K562 (cell line): ENCODE results near the gene SEPTIN12. TPM values are rescaled to one million over a fixed set of nuclear protein-coding genes. Genes with fewer than 3 reads are reported as not detected.

ENCODE experiments used
- ATAC-seq: fragments of 200-7000 bp; cut with Tn5 transposase; 3 replicates; pipeline ENCODE4 v1.9.1; 2020; ENCODE audit warnings: moderate library complexity
- BruUV-seq: library from RNA; stranded (reverse); fragments of 400-500 nt; replicated peaks from 2 replicates; lab custom pipeline; 2021; lab: Mats Ljungman, UMichigan
- CTCF ChIA-PET: fragments of 300-600 bp; formaldehyde crosslinking; extraction: SDS; loops from one replicate; lab custom pipeline; 2021; ENCODE audit warnings: low intra/inter-chr PET ratio; lab: Yijun Ruan, JAX
- POLR2A ChIA-PET: fragments of 300-600, 350-650 bp; sonication (Branson Sonifier 250); formaldehyde crosslinking; extraction: SDS; loops from one replicate; lab custom pipeline; 2021; ENCODE audit warnings: antibody characterized with exemption, inconsistent platforms; lab: Yijun Ruan, JAX
- DNase-seq, 4 experiments: peaks; one replicate each; pipeline versions ENCODE4 v3.0.0 to v3.0.0-alpha.2; 2011 to 2018; ENCODE audit warnings: low spot score in 3 of 4, mixed read lengths in 3 of 4; ENCODE audit errors: extremely low read depth in 1 of 4
- FAIRE-seq: peaks from 2 replicates; lab custom pipeline; 2011; peaks lifted over from hg19 to GRCh38; lab: Jason Lieb, UNC
- H2AFZ ChIP-seq: 2 replicates; pipeline ENCODE4 v1.6.0; 2011; ENCODE audit warnings: low read depth, low read length, control low read depth, inconsistent platforms
- H3K27ac ChIP-seq: fragments of 200-600 bp; 3 replicates; pipeline ENCODE4 v1.8.0; 2011; ENCODE audit warnings: low read depth, mild to moderate bottlenecking, control low read depth, inconsistent platforms, low read length, moderate library complexity, mixed read lengths; ENCODE audit errors: extremely low read depth
- H3K27me3 ChIP-seq, 2 experiments: fragments of 300-600 bp in 1 of 2; 2 replicates in 1 of 2; 3 replicates in 1 of 2; pipeline versions ENCODE4 v1.6.0 to v1.8.0; 2011; ENCODE audit warnings: inconsistent platforms in 2 of 2, low read length in 2 of 2, mild to moderate bottlenecking in 1 of 2, mixed read lengths in 1 of 2, moderate library complexity in 1 of 2; ENCODE audit not compliant: control insufficient read depth in 2 of 2, insufficient read depth in 2 of 2
- H3K36me3 ChIP-seq: fragments of 300-600 bp; 3 replicates; pipeline ENCODE4 v1.8.0; 2011; ENCODE audit warnings: mild to moderate bottlenecking, low read length, inconsistent platforms; ENCODE audit not compliant: control insufficient read depth, insufficient read depth
- H3K4me1 ChIP-seq, 2 experiments: fragments of 200-600 bp in 1 of 2; replicated peaks in 1 of 2; 2 replicates in 1 of 2; 3 replicates in 1 of 2; pipeline versions ENCODE4 v1.5.1 to v1.8.0; 2011; ENCODE audit warnings: inconsistent platforms in 2 of 2, low read length in 2 of 2, mild to moderate bottlenecking in 1 of 2, mixed read lengths in 1 of 2, moderate library complexity in 1 of 2; ENCODE audit not compliant: control insufficient read depth in 2 of 2, insufficient read depth in 2 of 2
- H3K4me2 ChIP-seq: 2 replicates; pipeline ENCODE4 v1.6.1; 2011; ENCODE audit warnings: low read length, control low read depth, inconsistent platforms, mixed read lengths; ENCODE audit not compliant: insufficient read depth
- H3K4me3 ChIP-seq: fragments of 200-600 bp; sonication (generic), shearing (Covaris generic); 2 replicates; pipeline ENCODE4 v1.5.1; 2016; ENCODE audit warnings: control low read depth, inconsistent platforms
- H3K79me2 ChIP-seq: fragments of 200-600 bp; 3 replicates; pipeline ENCODE4 v1.8.0; 2011; ENCODE audit warnings: low read length, inconsistent platforms; ENCODE audit not compliant: control insufficient read depth, insufficient read depth
- H3K9ac ChIP-seq, 2 experiments: 2 replicates each; pipeline versions ENCODE4 v1.6.0 to v1.6.1; 2011; ENCODE audit warnings: low read depth in 2 of 2, low read length in 2 of 2, control low read depth in 1 of 2, inconsistent platforms in 1 of 2, mild to moderate bottlenecking in 1 of 2, mixed read lengths in 1 of 2; ENCODE audit not compliant: insufficient read depth in 1 of 2
- H3K9me1 ChIP-seq: one replicate; pipeline ENCODE4 v1.6.0; 2011; ENCODE audit warnings: inconsistent platforms, mild to moderate bottlenecking, low read length, moderate library complexity; ENCODE audit not compliant: control insufficient read depth, insufficient read depth
- H3K9me3 ChIP-seq: replicated peaks from 2 replicates; pipeline ENCODE4 v1.5.1; 2011; ENCODE audit warnings: low read depth, low read length, inconsistent platforms; ENCODE audit not compliant: control insufficient read depth, insufficient read depth
- H4K20me1 ChIP-seq: replicated peaks from 2 replicates; pipeline ENCODE4 v1.6.1; 2011; ENCODE audit warnings: low read length, inconsistent platforms, mixed read lengths; ENCODE audit not compliant: control insufficient read depth, insufficient read depth
- BACH1 ChIP-seq: fragments of 200-800 bp; sonication (Bioruptor generic); IDR thresholded peaks from 2 replicates; pipeline ENCODE4 v1.6.1; 2016; ENCODE audit warnings: missing genetic modification characterization, missing compliant biosample characterization
- CC2D1A ChIP-seq: fragments of 450-650 bp; IDR thresholded peaks from 2 replicates; pipeline ENCODE4 v1.6.1; 2017; ENCODE audit warnings: mild to moderate bottlenecking
- FOXM1 ChIP-seq, 2 experiments: fragments of 450-650 bp in 1 of 2; sonication (generic) in 1 of 2; formaldehyde crosslinking in 1 of 2; IDR thresholded peaks; 2 replicates each; pipeline versions ENCODE4 v1.6.1 to v1.9.0; 2017 to 2022; ENCODE audit warnings: low read depth in 2 of 2, mild to moderate bottlenecking in 2 of 2, missing genetic modification reagents in 1 of 2, moderate library complexity in 1 of 2
- HMG20A ChIP-seq: fragments of 450-650 bp; formaldehyde crosslinking; conservative IDR thresholded peaks from 2 replicates; pipeline ENCODE4 v1.4.0; 2020; ENCODE audit warnings: mild to moderate bottlenecking, mixed read lengths
- MTA2 ChIP-seq: fragments of 450-650 bp; IDR thresholded peaks from 2 replicates; pipeline ENCODE4 v1.6.1; 2016; ENCODE audit warnings: low read depth
- MYC ChIP-seq, 2 experiments: fragments of 250-450 bp in 1 of 2; sonication (Bioruptor Pico) in 1 of 2; IDR thresholded peaks; 2 replicates each; pipeline versions ENCODE4 v1.5.1 to v1.6.1; 2012 to 2021; ENCODE audit warnings: low read depth in 2 of 2, borderline replicate concordance in 1 of 2, improper control_type of control experiment in 1 of 2, low read length in 1 of 2, mild to moderate bottlenecking in 1 of 2, moderate library complexity in 1 of 2
- PTTG1 ChIP-seq: fragments of 450-650 bp; IDR thresholded peaks from 2 replicates; pipeline ENCODE4 v1.6.1; 2016; ENCODE audit warnings: low read depth, mild to moderate bottlenecking, missing genetic modification characterization, missing compliant biosample characterization
- SLC30A9 ChIP-seq: fragments of 250-450 bp; sonication (Bioruptor Pico); IDR thresholded peaks from 2 replicates; pipeline ENCODE4 v1.8.0; 2022; ENCODE audit warnings: mild to moderate bottlenecking, moderate library complexity
- SRSF3 ChIP-seq: fragments of 200-400 bp; formaldehyde crosslinking; IDR thresholded peaks from 2 replicates; pipeline ENCODE4 v1.6.1; 2016; ENCODE audit warnings: mild to moderate bottlenecking, low read length, moderate library complexity; ENCODE audit not compliant: insufficient read depth
- ZNF695 ChIP-seq: fragments of 450-650 bp; formaldehyde crosslinking; IDR thresholded peaks from 2 replicates; pipeline ENCODE4 v1.4.0; 2020; ENCODE audit warnings: mild to moderate bottlenecking, moderate library complexity
- WGBS: fragments of 100-300 bp; shearing (Covaris generic); methylation state at CpG from one replicate; pipeline ENCODE4 v1.1.6; 2016; ENCODE audit warnings: low coverage, mixed read lengths; ENCODE audit not compliant: insufficient coverage; ENCODE audit errors: missing lambda C conversion rate; 5-methylcytosine and 5-hydroxymethylcytosine counted together
- in situ Hi-C: fragments of 300-500 bp; cut with MboI; formaldehyde crosslinking; loops from 4 replicates; pipeline ENCODE4 v1.15.0; 2018; ENCODE audit warnings: inconsistent platforms, mixed read lengths
- intact Hi-C: fragments of 100-400 bp; cut with micrococcal nuclease; formaldehyde crosslinking; loops from 2 replicates; pipeline ENCODE4 v1.14.2; 2022
- polyA plus RNA-seq, 8 experiments: library from polyadenylated mRNA; depleted of rRNA in 4 of 8; stranded (reverse) in 5 of 8; unstranded in 3 of 8; fragments of >200 nt; fragmentation: Nextera tagmentation in 2 of 8; fragmentation: Illumina TruSeq in 1 of 8; extraction: Ambion mirVana in 2 of 8; extraction: Trizol in 1 of 8; gene quantifications; 2 replicates each; pipeline versions ENCODE4 v1.2.1 to v1.2.3, GENCODE V29; 2011 to 2014; ENCODE audit warnings: inconsistent platforms in 1 of 8, missing spikeins in 1 of 8
- total RNA-seq, 7 experiments: library from RNA; depleted of rRNA in 6 of 7; stranded (reverse); fragments of >200 nt in 6 of 7; fragmentation: Illumina TruSeq in 2 of 7; extraction: Trizol in 2 of 7; gene quantifications; 2 replicates each; pipeline versions ENCODE4 v1.2.1 to v1.2.3, GENCODE V29; 2011 to 2021; ENCODE audit warnings: low replicate concordance in 1 of 7
- TF ChIP-seq, protein P1 (sequence below): IDR thresholded peaks from 2 replicates; pipeline ENCODE4 v1.6.1; 2012; ENCODE audit warnings: low read depth, low read length, improper control_type of control experiment, borderline replicate concordance
- TF ChIP-seq, protein P2 (sequence below), 2 experiments: fragments of 250-450 bp in 1 of 2; fragments of 450-650 bp in 1 of 2; sonication (Bioruptor Pico) in 1 of 2; IDR thresholded peaks; 2 replicates each; pipeline versions ENCODE4 v1.6.1 to v1.8.0; 2016 to 2021; ENCODE audit warnings: mild to moderate bottlenecking in 2 of 2, moderate library complexity in 2 of 2, missing compliant biosample characterization in 1 of 2, missing genetic modification characterization in 1 of 2
- TF ChIP-seq, protein P3 (sequence below), 2 experiments: fragments of 450-650 bp in 1 of 2; IDR thresholded peaks; 2 replicates each; pipeline ENCODE4 v1.6.1; 2011 to 2017; ENCODE audit warnings: low read depth in 2 of 2, antibody characterized with exemption in 1 of 2, borderline replicate concordance in 1 of 2, low read length in 1 of 2, mild to moderate bottlenecking in 1 of 2, mixed read lengths in 1 of 2; ENCODE audit not compliant: control insufficient read depth in 1 of 2

SEPTIN12 gene
- total and polyA plus RNA-seq, 9 of the 15 experiments (the other 6 are each of a cell fraction or from before 2014, with no cell fraction given) = not detected

- no peaks in the 10 kb centered on the region; the same call in 2 of the 3 replicates for H3K79me2 ChIP-seq
- ChIA-PET CTCF (no interaction called here), POLR2A (no interaction called here)
- DNase-seq = no peak
- no peak overlapping the region for H3K27ac ChIP-seq
- H3K36me3 ChIP-seq = peaks cover 58% of the 10 kb centered on the region
- in situ Hi-C loops = no loop called here
- no peaks in the 10 kb centered on the region for H3K9me1 ChIP-seq
- 97% methylated on average over 35 of the region's 44 CpGs for WGBS
- peaks cover 11% of the 10 kb centered on the region for H3K9me3 ChIP-seq
- H2AFZ ChIP-seq = no peak overlapping the region
- intact Hi-C loops = no loop called here
- BruUV-seq = no TSS peak
- H3K4me3 ChIP-seq = no peak overlapping the region
- FAIRE-seq = no peak
- no peaks in the 10 kb centered on the region for H3K27me3 ChIP-seq
- peaks cover 0 to 12% of the 10 kb centered on the region in 2 experiments; a peak in 1 of 5 replicates for H3K4me1 ChIP-seq
- no peak overlapping the region for H3K9ac ChIP-seq
- no peaks in the 10 kb centered on the region for H4K20me1 ChIP-seq
- TF ChIP-seq ZNF695 (no peak), BACH1 (no peak), SLC30A9 (no peak), SRSF3 (no peak), HMG20A (CRISPR knock-in tag) (no peak), PTTG1 (no peak), CC2D1A (no peak), FOXM1 (IDR thresholded peaks at IDR 0.05; ENCODE audit: low read depth) (no peak), FOXM1 (CRISPR knock-in tag; IDR thresholded peaks at IDR 0.05; ENCODE audit: low read depth) (no peak), MTA2 (no peak), MYC (IDR thresholded peaks at IDR 0.05; ENCODE audit: low read depth, low read length) (no peak), MYC (CRISPR knock-in tag; IDR thresholded peaks at IDR 0.05; ENCODE audit: borderline replicate concordance, low read depth) (no peak)
- TF ChIP-seq, protein P1, sequence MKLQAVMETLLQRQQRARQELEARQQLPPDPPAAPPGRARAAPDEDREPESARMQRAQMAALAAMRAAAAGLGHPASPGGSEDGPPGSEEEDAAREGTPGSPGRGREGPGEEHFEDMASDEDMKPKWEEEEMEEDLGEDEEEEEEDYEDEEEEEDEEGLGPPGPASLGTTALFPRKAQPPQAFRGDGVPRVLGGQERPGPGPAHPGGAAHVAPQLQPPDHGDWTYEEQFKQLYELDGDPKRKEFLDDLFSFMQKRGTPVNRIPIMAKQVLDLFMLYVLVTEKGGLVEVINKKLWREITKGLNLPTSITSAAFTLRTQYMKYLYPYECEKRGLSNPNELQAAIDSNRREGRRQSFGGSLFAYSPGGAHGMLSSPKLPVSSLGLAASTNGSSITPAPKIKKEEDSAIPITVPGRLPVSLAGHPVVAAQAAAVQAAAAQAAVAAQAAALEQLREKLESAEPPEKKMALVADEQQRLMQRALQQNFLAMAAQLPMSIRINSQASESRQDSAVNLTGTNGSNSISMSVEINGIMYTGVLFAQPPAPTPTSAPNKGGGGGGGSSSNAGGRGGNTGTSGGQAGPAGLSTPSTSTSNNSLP = no peak
- TF ChIP-seq, protein P2, sequence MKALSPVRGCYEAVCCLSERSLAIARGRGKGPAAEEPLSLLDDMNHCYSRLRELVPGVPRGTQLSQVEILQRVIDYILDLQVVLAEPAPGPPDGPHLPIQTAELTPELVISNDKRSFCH (CRISPR knock-in tag; IDR thresholded peaks at IDR 0.05) = no peak
- TF ChIP-seq, protein P2 (tag; IDR thresholded peaks at IDR 0.05) = no peak
- TF ChIP-seq, protein P3, sequence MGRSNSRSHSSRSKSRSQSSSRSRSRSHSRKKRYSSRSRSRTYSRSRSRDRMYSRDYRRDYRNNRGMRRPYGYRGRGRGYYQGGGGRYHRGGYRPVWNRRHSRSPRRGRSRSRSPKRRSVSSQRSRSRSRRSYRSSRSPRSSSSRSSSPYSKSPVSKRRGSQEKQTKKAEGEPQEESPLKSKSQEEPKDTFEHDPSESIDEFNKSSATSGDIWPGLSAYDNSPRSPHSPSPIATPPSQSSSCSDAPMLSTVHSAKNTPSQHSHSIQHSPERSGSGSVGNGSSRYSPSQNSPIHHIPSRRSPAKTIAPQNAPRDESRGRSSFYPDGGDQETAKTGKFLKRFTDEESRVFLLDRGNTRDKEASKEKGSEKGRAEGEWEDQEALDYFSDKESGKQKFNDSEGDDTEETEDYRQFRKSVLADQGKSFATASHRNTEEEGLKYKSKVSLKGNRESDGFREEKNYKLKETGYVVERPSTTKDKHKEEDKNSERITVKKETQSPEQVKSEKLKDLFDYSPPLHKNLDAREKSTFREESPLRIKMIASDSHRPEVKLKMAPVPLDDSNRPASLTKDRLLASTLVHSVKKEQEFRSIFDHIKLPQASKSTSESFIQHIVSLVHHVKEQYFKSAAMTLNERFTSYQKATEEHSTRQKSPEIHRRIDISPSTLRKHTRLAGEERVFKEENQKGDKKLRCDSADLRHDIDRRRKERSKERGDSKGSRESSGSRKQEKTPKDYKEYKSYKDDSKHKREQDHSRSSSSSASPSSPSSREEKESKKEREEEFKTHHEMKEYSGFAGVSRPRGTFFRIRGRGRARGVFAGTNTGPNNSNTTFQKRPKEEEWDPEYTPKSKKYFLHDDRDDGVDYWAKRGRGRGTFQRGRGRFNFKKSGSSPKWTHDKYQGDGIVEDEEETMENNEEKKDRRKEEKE (IDR thresholded peaks at IDR 0.05; ENCODE audit: borderline replicate concordance in 1 of 2, control insufficient read depth in 1 of 2, low read depth in 2 of 2, low read length in 1 of 2) = no peak
- H3K4me2 ChIP-seq = no peak overlapping the region
- ATAC-seq = no peak
Observed at GRCh38 chr16:4752351-4753100, 35.6 kb downstream of the SEPTIN12 start.
